Fibroblast of mammary gland (primary cell): ENCODE data around the gene STIMATE.

ENCODE experiments used
- DNase-seq: peaks from one replicate; pipeline ENCODE4 v3.0.0-alpha.2; 2010; ENCODE audit warnings: low read depth
- H3K4me3 ChIP-seq: 2 replicates; pipeline ENCODE4 v1.5.1; 2011; ENCODE audit warnings: low read depth, mild to moderate bottlenecking, low read length, moderate library complexity; ENCODE audit not compliant: control insufficient read depth
- TF ChIP-seq, protein P1 (sequence below): conservative IDR thresholded peaks from 2 replicates; pipeline ENCODE4 v1.5.1; 2011; ENCODE audit warnings: low read depth, low read length, inconsistent platforms; ENCODE audit not compliant: control insufficient read depth, insufficient read depth

Gene STIMATE

DNA sequence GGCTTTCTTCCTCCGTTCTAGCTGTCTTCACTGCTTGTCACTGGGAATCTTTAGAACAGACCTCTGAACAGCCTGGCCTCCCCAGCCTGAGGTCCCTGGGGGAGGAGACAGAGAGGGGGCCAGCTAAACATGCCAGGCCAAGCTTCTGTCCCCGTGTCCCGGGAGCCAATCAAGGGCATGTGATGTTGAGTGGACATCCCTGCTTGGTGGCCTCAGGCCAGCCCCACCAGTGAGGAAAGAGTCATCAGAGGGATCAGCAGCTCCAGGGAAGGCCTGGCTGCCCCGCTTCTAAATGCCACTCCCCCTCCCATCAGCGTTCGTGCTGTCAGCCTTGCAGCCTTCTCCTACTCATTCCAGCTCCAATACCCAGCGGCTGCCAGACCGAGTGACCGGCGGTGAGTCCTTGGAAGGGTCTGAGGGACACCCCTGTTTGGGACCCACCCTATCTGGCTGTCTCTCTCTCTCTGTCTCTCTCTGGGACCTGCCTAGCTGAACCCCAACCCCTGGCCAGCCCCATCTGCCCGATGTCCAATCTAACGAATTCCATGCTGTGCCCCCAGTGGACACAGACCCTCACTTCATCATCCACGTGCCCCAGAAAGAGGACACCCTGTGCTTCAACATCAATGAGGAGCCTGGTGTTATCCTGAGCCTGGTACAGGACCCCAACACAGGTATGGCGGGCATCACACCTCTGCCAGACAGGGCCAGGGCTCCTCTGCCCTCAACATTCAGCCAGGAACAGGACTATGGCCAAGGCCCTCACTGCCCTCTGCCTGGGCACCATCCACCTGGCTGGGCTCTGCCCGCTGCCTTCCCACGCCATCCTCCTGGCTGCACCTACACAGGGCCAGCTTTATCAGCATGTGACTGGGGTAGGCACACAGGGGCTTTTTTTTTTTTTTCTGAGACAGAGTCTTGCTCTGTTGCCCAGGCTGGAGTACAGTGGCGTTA is 109.4 kb downstream of the STIMATE start:
- peak; percentile 16 for DNase-seq
- TF ChIP-seq, protein P1, sequence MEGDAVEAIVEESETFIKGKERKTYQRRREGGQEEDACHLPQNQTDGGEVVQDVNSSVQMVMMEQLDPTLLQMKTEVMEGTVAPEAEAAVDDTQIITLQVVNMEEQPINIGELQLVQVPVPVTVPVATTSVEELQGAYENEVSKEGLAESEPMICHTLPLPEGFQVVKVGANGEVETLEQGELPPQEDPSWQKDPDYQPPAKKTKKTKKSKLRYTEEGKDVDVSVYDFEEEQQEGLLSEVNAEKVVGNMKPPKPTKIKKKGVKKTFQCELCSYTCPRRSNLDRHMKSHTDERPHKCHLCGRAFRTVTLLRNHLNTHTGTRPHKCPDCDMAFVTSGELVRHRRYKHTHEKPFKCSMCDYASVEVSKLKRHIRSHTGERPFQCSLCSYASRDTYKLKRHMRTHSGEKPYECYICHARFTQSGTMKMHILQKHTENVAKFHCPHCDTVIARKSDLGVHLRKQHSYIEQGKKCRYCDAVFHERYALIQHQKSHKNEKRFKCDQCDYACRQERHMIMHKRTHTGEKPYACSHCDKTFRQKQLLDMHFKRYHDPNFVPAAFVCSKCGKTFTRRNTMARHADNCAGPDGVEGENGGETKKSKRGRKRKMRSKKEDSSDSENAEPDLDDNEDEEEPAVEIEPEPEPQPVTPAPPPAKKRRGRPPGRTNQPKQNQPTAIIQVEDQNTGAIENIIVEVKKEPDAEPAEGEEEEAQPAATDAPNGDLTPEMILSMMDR, result no peak
- no peak overlapping the region for H3K4me3 ChIP-seq

DNA sequence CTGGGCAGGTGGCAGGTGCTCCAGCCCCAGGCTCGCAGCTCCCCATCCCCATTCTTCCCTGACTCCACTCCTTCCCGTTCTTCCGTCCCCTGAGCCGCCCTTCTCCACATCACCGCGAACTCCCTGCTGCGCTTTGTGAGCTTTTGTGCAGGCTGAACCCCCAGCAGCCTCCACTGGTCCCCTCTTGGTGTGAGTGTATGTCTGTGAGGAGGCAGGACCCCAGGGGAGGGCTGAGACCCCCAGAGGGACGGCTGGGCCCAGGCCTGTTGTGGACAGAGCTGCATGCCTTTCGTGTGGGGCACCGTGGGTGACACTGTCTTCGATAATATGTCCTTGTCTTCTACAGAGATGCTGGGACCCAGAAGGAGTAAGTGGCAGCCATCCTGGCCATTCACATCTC is 110.1 kb downstream of the STIMATE start:
- TF ChIP-seq, protein P1, result no peak
- DNase-seq, result no peak
- no peak overlapping the region for H3K4me3 ChIP-seq
